ENCODE data around the gene GLI3. TPM values are rescaled to one million over a fixed set of nuclear protein-coding genes. Genes with fewer than 3 reads are reported as not detected.

Gene GLI3
- total RNA-seq, 1 experiment from 2014 or later, result 0.07 TPM

DNA sequence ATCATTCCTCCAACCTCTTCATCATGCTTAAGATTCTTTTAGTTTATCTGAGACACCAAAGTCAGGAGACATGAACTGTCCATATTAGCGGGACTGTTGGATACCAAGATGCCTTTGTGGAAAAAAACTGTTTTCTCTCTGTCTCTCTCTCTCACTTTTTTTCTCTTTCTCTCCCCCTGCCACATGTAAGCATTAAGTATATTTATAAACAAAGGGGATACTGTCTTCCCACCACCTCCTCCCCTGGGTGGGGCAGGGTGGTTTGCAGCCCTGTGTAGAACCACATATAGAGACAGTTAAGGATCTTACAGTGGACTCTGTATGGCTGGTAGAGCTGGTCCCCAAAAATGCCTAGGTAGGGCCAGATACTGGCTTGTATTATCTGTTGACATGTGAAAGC lies 101.3 kb downstream of the GLI3 start:
- Histone ChIP-seq H3K4me3 (ENCODE audit: low read length) (no peak overlapping the region), H3K4me2 (ENCODE audit: low read depth, low read length, poor library complexity, severe bottlenecking) (no peak overlapping the region), H3K9me2 (replicated peaks; ENCODE audit: insufficient read depth, low read length) (no peaks in the 10 kb centered on the region), H3K27ac (ENCODE audit: low read length) (no peak overlapping the region), H2AFZ (ENCODE audit: low read length) (no peak overlapping the region), H3K36me3 (ENCODE audit: insufficient read depth, low read length) (no peaks in the 10 kb centered on the region), H3K9ac (ENCODE audit: low read length) (no peak overlapping the region), H3K4me1 (ENCODE audit: low read length) (no peaks in the 10 kb centered on the region), H3K27me3 (ENCODE audit: low read length) (no peaks in the 10 kb centered on the region), H3K79me2 (ENCODE audit: low read length) (no peaks in the 10 kb centered on the region), H3K9me3 (ENCODE audit: low read length) (no peaks in the 10 kb centered on the region), H4K20me1 (ENCODE audit: insufficient read depth, low read depth, low read length) (no peaks in the 10 kb centered on the region)
- DNase-seq, result no peak

- DNase-seq, result no peak
- Histone ChIP-seq H3K27me3 (ENCODE audit: low read length) (no peaks in the 10 kb centered on the region), H3K36me3 (ENCODE audit: insufficient read depth, low read length) (no peaks in the 10 kb centered on the region), H3K4me1 (ENCODE audit: low read length) (no peaks in the 10 kb centered on the region), H3K79me2 (ENCODE audit: low read length) (no peaks in the 10 kb centered on the region), H4K20me1 (ENCODE audit: insufficient read depth, low read depth, low read length) (no peaks in the 10 kb centered on the region), H3K27ac (ENCODE audit: low read length) (no peak overlapping the region), H3K9ac (ENCODE audit: low read length) (no peak overlapping the region), H3K4me3 (ENCODE audit: low read length) (no peak overlapping the region), H3K9me2 (replicated peaks; ENCODE audit: insufficient read depth, low read length) (no peaks in the 10 kb centered on the region), H3K9me3 (ENCODE audit: low read length) (no peaks in the 10 kb centered on the region), H2AFZ (ENCODE audit: low read length) (no peak overlapping the region), H3K4me2 (ENCODE audit: low read depth, low read length, poor library complexity, severe bottlenecking) (no peak overlapping the region)
These were observed 102.6 kb downstream of the GLI3 start for GRCh38 chr7:42134276-42134876.

DNA sequence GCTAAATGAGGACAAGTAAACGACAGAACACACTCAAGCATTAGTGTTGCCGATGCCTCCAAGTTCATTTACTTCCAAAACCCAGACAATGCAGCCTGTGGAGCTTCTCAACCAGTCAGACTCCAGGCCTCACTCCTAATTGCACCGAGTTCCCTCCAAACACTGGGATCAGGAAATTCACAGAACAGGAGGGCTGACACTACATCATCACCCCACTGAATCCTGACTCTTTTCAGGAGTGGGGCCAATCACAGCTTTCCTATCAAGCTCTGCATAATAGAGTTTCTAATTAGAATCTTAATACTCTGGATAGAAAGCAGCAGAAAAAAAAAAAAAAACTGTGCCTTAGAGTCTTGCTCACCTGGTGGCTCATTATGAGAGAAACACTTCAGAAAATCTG lies 103.7 kb downstream of the GLI3 start:
- Histone ChIP-seq H3K9me3 (ENCODE audit: low read length) (no peaks in the 10 kb centered on the region), H3K4me3 (ENCODE audit: low read length) (no peak overlapping the region), H3K79me2 (ENCODE audit: low read length) (no peaks in the 10 kb centered on the region), H2AFZ (ENCODE audit: low read length) (no peak overlapping the region), H3K4me2 (ENCODE audit: low read depth, low read length, poor library complexity, severe bottlenecking) (no peak overlapping the region), H3K9me2 (replicated peaks; ENCODE audit: insufficient read depth, low read length) (no peaks in the 10 kb centered on the region), H3K9ac (ENCODE audit: low read length) (no peak overlapping the region), H3K4me1 (ENCODE audit: low read length) (no peaks in the 10 kb centered on the region), H3K27me3 (ENCODE audit: low read length) (no peaks in the 10 kb centered on the region), H3K27ac (ENCODE audit: low read length) (no peak overlapping the region), H4K20me1 (ENCODE audit: insufficient read depth, low read depth, low read length) (no peaks in the 10 kb centered on the region), H3K36me3 (ENCODE audit: insufficient read depth, low read length) (no peaks in the 10 kb centered on the region)
- no peak for DNase-seq

- Histone ChIP-seq H3K79me2 (ENCODE audit: low read length) (no peaks in the 10 kb centered on the region), H3K27ac (ENCODE audit: low read length) (no peak overlapping the region), H3K4me2 (ENCODE audit: low read depth, low read length, poor library complexity, severe bottlenecking) (no peak overlapping the region), H4K20me1 (ENCODE audit: insufficient read depth, low read depth, low read length) (no peaks in the 10 kb centered on the region), H3K9ac (ENCODE audit: low read length) (no peak overlapping the region), H3K9me3 (ENCODE audit: low read length) (no peaks in the 10 kb centered on the region), H3K4me1 (ENCODE audit: low read length) (no peaks in the 10 kb centered on the region), H2AFZ (ENCODE audit: low read length) (no peak overlapping the region), H3K27me3 (ENCODE audit: low read length) (no peaks in the 10 kb centered on the region), H3K36me3 (ENCODE audit: insufficient read depth, low read length) (no peaks in the 10 kb centered on the region), H3K4me3 (ENCODE audit: low read length) (no peak overlapping the region), H3K9me2 (replicated peaks; ENCODE audit: insufficient read depth, low read length) (no peaks in the 10 kb centered on the region)
- peak; percentile 65 for DNase-seq
These were observed 108.3 kb downstream of the GLI3 start for GRCh38 chr7:42128703-42129102.

DNA sequence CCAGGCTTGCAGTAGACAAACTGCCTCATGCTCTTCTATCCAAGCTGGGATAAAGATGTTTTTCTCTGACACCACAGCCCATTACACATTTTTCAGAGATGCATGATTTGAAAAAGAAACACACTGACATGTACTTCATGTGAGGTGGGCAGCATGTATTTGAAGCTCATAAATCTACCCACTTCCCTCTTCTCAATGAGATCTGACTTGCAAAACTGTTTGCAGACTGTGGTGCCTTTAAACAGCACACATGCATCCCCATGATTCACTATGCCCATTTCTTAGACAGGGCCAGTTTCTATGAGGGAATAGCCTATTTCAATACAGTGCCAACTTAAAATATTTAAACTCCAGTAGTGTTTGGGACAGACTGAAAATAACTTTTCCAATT lies 109.8 kb downstream of the GLI3 start:
- Histone ChIP-seq H3K4me1 (ENCODE audit: low read length) (no peaks in the 10 kb centered on the region), H3K36me3 (ENCODE audit: insufficient read depth, low read length) (no peaks in the 10 kb centered on the region), H4K20me1 (ENCODE audit: insufficient read depth, low read depth, low read length) (no peaks in the 10 kb centered on the region), H3K27me3 (ENCODE audit: low read length) (no peaks in the 10 kb centered on the region), H2AFZ (ENCODE audit: low read length) (no peak overlapping the region), H3K27ac (ENCODE audit: low read length) (no peak overlapping the region), H3K9me2 (replicated peaks; ENCODE audit: insufficient read depth, low read length) (no peaks in the 10 kb centered on the region), H3K79me2 (ENCODE audit: low read length) (no peaks in the 10 kb centered on the region), H3K9me3 (ENCODE audit: low read length) (no peaks in the 10 kb centered on the region), H3K4me2 (ENCODE audit: low read depth, low read length, poor library complexity, severe bottlenecking) (no peak overlapping the region), H3K4me3 (ENCODE audit: low read length) (no peak overlapping the region), H3K9ac (ENCODE audit: low read length) (no peak overlapping the region)
- DNase-seq, result no peak

- Histone ChIP-seq H3K4me2 (ENCODE audit: low read depth, low read length, poor library complexity, severe bottlenecking) (no peak overlapping the region), H3K4me3 (ENCODE audit: low read length) (no peak overlapping the region), H4K20me1 (ENCODE audit: insufficient read depth, low read depth, low read length) (no peaks in the 10 kb centered on the region)
These were observed 110.4 kb downstream of the GLI3 start for GRCh38 chr7:42126475-42127231.

DNA sequence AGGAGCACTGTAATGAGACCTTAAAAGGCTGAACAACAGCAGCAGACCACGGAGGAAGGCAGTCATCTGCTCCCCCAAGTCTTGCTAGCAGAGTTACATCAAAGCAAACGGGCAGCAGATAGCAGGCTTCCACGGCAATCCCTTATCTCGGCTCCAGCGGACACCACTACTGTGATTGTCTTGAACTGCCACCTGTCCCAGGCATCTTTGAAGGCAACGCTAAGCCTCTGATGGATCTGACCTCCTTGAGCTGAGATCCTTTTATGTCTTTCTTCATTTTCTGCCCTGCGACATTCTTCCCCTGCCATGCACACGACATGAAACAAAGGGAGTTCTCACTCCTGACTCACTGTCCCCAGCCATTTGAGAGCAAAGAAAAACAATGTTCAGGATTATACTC lies 111.7 kb downstream of the GLI3 start:
- Histone ChIP-seq H3K27me3 (ENCODE audit: low read length) (no peaks in the 10 kb centered on the region), H3K36me3 (ENCODE audit: insufficient read depth, low read length) (no peaks in the 10 kb centered on the region), H3K4me1 (ENCODE audit: low read length) (no peaks in the 10 kb centered on the region), H3K9ac (ENCODE audit: low read length) (no peak overlapping the region), H2AFZ (ENCODE audit: low read length) (no peak overlapping the region), H4K20me1 (ENCODE audit: insufficient read depth, low read depth, low read length) (no peaks in the 10 kb centered on the region), H3K27ac (ENCODE audit: low read length) (no peak overlapping the region), H3K4me2 (ENCODE audit: low read depth, low read length, poor library complexity, severe bottlenecking) (no peak overlapping the region), H3K79me2 (ENCODE audit: low read length) (no peaks in the 10 kb centered on the region), H3K9me3 (ENCODE audit: low read length) (no peaks in the 10 kb centered on the region), H3K4me3 (ENCODE audit: low read length) (no peak overlapping the region), H3K9me2 (replicated peaks; ENCODE audit: insufficient read depth, low read length) (no peaks in the 10 kb centered on the region)
- DNase-seq, result no peak

More at GRCh38 chr7:42126475-42127231, 110.4 kb downstream of the GLI3 start:
- Histone ChIP-seq H3K9me3 (ENCODE audit: low read length) (no peaks in the 10 kb centered on the region), H3K27me3 (ENCODE audit: low read length) (no peaks in the 10 kb centered on the region), H3K9ac (ENCODE audit: low read length) (no peak overlapping the region), H3K36me3 (ENCODE audit: insufficient read depth, low read length) (no peaks in the 10 kb centered on the region), H3K27ac (ENCODE audit: low read length) (no peak overlapping the region), H3K79me2 (ENCODE audit: low read length) (no peaks in the 10 kb centered on the region), H3K9me2 (replicated peaks; ENCODE audit: insufficient read depth, low read length) (no peaks in the 10 kb centered on the region), H3K4me1 (ENCODE audit: low read length) (no peaks in the 10 kb centered on the region), H2AFZ (ENCODE audit: low read length) (no peak overlapping the region)
- no peak for DNase-seq

DNA sequence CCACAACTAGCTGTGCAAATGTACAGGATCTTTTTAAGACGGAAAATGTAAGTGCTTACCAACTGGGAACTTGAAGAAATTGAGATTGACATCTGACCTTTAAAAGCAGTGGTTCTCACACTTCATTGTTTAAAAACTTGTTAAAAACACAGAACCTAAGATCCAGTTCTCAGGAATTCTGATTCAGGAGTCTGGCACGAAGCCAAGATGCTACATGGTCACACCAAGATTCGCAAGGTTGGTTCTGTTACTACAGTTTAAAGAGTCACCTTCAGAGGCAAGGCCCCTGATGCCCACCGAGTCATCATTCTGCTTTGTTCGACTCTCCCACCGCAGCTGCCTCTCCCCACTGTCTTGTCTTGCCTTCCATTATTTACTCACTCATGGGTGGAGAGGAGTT lies 113.3 kb downstream of the GLI3 start:
- H3K9ac ChIP-seq (ENCODE audit: low read length), result no peak overlapping the region
- H3K36me3 ChIP-seq (ENCODE audit: insufficient read depth, low read length), result no peaks in the 10 kb centered on the region
- no peaks in the 10 kb centered on the region for H3K4me1 ChIP-seq (ENCODE audit: low read length)
- no peak overlapping the region for H2AFZ ChIP-seq (ENCODE audit: low read length)
- no peaks in the 10 kb centered on the region for H3K9me2 ChIP-seq (replicated peaks; ENCODE audit: insufficient read depth, low read length)
- no peak for DNase-seq
- no peaks in the 10 kb centered on the region for H3K9me3 ChIP-seq (ENCODE audit: low read length)
- H3K79me2 ChIP-seq (ENCODE audit: low read length), result no peaks in the 10 kb centered on the region
- H3K27me3 ChIP-seq (ENCODE audit: low read length), result no peaks in the 10 kb centered on the region
- H3K4me2 ChIP-seq (ENCODE audit: low read depth, low read length, poor library complexity, severe bottlenecking), result no peak overlapping the region
- no peaks in the 10 kb centered on the region for H4K20me1 ChIP-seq (ENCODE audit: insufficient read depth, low read depth, low read length)
- H3K4me3 ChIP-seq (ENCODE audit: low read length), result no peak overlapping the region
- no peak overlapping the region for H3K27ac ChIP-seq (ENCODE audit: low read length)
